Inflammatory macrophage treated with lipopolysaccharide for 4 hours (primary cell): ENCODE results near the gene EIF1B.
"Not testable (repeated sequence)": the region's sequence is repeated elsewhere in the genome, so short reads cannot be mapped to it uniquely, and the experiment has no call there.

Experiments used
- DNase-seq: peaks from one replicate; pipeline ENCODE4 v3.0.0-alpha.2; 2020

Gene EIF1B

DNA sequence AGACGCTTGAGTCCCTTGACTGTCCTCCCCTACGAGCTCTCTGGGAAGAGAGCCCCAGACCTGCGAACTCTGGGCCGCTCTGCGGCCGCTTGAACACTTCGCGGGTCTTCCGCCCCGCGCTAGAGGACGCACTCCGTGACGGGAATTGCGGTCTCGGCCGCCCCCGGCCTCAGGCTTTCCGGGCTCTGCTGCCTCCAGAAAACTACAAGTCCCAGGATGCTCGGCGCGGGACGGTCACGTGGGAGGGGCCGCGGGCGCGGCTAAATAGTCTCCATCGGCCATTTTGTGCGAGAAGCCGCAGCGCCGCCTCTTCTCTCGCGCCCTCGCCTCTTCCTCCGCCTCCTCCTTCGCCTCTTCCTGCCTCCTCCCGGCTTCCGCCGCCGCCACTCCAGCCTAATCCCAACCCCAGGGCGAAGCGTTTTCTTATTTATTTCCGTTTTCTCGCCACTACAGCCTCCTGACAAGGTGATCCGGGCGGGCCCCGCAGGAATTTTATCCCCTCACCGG lies at the start of gene EIF1B:
EIF1B (plus strand) TSS at position 290 of the 507 bp plus-strand sequence. CDS start 235 bp downstream, outside the sequence.
- DNase-seq: peak; percentile 98

DNA sequence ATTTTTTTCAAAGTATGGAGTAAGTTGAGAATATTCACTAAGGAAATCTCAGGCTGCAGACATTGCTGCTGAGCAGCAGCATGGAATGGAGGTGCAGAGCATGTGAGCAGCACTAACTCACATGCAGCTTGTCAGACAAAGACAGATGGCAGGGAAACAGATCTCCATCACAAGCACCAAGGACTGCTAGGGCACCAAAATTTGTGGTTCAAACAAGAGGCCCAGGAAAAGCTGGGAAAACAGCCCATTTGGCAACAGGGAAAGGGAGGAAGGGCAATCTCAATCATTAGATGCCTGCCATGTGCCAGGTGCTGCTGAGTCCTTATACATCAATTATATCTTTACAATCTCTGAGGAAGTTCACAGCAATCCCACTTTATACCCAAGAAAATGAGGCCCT lies 47.2 kb upstream of the EIF1B start:
- no peak for DNase-seq

DNA sequence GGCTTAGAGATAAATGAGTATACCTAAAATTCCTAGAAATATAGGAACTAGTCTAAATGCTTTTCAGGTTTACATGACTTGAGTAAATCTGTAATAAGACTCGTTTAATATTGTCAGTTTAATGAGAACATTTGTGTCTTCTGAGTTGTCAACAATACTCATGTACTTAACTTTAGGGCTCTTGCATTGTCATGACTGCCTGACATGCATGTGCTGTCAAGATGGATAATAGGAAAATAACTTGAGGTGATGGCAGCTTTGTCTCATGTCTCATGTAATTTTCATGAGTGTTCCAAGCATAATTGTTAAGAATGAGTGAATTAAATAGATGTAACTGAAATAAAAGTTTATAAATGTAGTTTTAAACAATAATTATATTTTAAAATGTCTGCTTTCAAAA lies 45.1 kb upstream of the EIF1B start:
- no peak for DNase-seq

DNA sequence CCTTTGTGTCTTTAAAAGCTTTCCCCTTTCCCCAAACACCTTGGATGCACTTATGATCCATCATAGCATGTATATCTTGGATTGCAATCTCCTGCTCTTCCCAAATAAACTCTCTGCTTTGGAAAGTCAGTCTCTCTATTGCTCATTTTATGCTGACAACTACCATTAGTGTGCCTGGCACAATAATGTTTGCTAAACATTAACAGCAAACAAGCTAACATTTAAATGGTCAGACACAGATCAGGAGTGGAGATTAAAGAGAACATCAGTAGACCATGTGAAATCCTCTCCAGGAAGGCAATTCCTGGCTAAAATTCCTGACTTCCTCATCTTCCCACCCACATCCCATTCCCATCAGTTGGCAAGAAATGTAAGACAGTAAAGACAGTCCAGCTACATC lies 44.3 kb upstream of the EIF1B start:
- DNase-seq: no peak

DNA sequence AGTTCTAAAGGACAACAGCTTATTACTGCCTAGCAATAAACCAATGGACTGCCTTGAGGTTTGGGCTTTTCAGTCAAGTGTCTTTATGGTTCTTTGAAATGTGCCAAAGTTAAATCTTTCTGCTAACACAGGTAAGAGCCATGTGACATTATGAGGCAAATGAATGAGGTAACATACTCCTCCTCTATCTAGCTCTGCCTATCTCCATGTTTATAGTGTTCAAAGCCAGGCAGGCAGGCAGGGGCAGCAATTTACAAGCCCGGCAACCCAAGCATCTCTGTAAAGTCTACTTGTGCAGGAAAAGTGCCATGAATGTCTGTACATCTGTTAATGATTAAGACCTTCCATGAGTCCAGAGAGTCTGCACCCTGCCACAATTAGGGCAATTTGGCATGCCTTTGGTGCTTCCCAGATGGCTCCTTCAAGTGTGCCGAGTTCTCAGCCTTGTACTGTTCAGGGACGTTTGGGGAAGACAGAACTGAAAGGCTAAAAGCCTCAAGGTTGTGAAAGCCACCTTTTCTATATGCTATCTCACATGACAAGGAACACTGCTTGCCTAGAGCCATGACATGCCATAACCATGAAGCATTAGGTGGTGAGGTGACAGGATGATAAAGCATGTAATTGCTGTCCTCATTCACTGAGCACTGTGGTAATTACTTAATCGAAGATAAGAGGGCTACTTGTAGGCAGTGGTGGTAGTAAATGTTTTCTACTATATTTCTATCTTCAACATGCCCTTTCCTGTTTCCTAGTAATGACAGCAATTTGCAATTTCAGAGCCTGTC lies 41.4 kb upstream of the EIF1B start:
- no peak for DNase-seq

DNA sequence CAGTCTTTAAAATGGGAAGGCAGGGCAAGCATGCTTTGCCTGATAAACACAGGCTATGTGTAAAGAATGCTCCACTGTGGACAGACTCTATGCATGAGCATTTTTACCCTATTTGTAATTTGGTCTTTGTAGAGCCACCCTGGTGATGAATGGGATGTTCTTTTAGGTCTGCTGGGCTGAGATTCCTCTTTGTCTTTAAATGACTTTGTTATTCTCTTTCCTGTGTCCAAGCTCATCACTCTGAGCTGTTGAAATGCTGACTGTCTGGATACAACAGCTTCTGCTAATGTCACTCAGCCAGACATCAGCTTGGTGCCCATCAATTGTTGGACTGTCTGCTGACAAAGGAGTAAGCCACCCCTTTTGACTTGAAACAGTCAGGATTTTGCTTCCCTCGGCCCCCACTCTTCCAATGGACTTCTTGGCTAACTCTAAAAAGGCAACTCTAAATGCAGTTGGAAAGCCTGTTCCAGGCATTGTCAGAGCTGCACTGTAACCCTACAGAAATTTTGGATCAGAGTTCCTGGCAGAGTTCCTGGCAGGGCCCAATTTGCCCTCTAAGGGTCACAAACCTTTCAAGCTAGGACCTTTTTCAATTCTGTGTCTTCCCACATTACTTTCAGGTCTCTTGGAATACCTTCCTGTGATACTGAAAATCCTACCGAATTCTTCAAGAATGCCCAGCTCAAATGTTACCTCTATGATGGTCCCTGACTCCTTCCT lies 40.5 kb upstream of the EIF1B start:
- no peak for DNase-seq

DNA sequence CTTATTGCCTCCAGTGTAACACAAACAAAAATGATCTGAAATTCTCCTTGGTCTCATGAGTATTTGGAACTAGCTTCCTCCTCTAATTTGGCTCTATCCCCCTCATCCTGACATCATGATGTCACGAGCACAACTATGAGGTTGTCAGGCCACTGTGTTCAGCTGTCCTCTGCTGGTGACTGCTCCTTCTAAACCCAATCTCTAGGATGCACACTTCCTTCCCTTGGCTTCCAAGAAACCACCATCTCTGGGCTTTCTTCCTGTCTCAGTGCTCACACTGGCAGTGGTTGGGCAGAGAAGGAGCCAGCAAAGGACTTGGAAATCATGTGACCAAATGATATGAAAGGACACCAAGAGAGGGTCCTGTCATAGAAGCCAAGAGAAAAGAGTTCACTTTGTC lies 30.7 kb upstream of the EIF1B start:
- DNase-seq: no peak

DNA sequence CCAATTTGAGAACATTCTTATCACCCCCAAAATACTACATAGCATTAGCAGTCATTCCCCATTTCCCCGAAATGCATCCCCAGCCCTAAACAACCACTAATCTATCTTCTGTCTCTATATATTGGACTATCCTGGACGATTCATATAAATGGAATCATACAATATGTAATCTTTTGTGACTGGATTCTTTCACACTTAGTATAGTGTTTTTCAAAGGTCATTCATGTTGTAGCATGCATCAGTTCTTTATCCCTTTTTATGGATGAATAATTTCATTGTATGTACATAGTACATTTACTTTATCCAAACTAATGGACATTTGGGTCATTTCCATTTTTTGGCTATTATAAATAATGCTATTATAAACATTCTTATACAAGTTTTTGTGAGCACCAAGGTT lies 27.5 kb upstream of the EIF1B start:
- DNase-seq: no peak

DNA sequence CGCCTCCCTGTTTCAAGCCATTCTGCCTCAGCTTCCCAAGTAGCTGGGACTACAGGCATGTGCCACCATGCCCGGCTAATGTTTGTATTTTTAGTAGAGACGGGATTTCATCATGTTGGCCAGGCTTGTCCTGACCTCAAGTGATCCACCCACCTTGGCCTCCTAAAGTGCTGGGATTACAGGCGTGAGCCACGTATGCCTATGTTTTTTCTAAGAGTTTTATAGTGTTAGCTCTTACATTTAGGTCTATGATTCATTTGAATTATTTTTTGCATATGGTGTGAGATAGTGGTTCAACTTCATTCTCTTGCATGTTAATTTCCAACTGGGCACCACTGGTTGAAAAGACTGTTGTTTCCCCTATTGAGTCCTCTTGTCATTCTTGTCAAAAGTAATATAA lies 26.4 kb upstream of the EIF1B start:
- not testable (repeated sequence) for DNase-seq

DNA sequence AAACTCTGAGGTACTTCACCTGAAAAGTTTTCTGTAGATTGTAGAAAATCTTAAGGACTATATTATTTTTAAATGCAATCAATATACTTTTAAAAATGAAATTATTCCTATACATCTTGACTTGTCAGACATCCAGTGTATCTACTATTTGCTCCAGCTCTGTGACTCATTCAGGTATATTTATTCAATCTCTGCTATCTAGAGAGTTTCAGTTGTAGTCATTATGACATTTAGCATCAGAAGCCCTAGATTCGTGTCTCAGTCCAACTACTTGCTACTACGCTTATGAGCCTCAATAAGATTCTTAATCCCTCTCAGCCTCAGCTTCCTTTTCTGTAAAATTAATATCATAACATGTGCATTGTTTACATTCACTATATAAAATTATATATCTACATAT lies 22.3 kb upstream of the EIF1B start:
- no peak for DNase-seq

DNA sequence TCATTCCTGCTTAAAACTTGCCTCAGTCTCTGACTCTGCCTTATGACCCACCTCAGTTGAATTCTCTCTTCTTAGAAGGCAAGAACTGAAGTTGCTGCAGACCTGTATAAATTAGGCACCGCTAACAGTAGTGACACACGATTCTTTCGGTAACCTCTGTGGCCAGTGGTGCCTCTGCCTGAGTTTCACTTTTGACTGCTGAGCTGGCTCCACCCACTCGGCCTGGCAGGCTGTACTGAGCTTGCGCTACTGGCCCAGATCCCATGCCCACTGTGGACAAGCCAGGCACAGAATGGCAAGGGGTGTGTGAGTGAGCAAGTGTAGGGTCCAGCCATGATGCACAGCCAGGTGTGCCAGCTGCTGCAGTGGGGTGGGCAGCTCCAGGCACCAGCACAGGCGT lies 19.1 kb upstream of the EIF1B start:
- DNase-seq: no peak

DNA sequence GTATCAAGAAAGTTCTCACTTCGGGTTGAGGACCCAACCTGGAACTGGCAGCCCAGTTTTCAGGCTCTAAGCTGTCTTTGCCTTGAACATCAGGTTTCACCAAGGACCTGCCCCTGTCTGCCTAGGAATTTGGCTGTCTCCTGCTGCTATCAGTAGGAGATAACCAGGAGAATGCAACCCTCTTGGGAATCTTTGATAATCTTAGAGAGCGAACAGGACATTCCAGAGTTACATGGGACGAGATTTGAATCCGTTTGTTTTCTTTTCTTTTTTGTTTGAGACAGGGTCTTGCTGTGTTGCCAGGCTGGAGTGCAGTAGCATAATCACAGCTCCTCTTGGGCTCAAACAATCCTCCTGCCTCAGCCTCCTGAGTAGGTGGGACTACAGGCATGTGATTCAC lies 18.0 kb upstream of the EIF1B start:
- no peak for DNase-seq

DNA sequence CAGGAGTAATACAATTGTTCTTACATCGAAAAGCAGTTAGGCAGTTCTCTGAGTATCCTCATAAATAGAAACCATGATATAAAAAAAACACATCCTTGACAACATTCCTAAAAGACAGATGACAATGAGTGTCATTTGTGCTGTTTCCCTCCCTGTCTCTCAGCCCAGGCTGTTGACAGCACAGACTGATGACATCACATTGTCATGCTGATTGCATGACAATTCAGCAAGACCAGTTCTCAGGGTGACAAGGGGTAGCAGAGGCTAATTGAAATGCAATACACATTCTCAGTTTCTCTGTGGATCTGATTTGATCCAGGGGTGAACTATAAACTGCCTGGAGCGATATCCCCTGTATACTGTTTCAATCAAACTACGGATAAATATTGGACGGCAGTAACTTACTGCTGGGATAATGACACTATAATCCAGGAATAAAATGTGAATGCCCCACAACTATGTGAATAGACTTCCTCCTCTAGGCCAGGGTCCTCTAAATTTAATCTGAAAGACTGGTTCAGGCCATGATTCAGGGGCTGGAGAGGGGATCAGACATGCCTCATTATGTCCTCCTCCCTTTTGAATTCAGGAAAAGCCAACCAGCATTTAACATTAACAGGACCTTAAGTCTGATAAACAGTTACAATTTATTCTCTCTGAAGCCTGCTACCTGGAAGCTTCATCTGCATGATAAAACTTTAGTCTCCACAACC lies 16.7 kb upstream of the EIF1B start:
- DNase-seq: peak; percentile 81

DNA sequence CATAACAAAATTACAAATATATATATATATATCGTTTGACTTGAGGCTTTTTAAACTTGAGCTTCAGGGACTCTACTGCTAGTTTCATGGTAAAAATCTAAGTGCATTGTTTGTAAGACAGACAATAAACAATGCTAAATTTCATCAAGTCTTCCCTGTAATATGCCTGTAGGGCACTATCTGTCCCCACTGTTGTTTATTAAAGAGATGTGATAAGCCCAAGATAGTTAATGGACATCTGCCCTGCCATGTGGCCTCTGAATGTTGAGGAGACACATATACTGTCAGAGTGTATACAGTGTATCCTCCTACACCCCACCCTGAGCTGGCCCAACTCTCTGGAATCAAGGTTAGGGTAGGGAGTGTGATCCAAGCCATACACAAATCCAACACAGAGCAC lies 15.1 kb upstream of the EIF1B start:
- DNase-seq: no peak

DNA sequence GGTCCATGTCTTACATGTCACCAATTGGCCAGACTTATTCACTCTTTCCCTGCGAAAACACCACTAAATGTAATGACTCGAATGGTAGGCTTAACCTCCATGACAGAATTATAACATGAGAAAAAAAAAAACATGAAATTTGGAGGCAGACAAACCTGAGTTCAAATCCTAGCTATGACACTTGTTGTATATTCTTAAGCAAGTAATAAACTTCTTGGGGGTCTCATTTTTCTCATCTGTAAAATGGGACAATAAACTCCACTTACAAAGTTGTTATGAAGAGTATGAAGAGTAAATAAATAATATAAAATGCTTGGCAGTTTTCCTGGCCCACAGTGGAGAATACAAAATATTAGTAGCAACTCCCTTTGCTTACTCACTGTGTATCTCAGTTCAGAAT lies 11.4 kb upstream of the EIF1B start:
- no peak for DNase-seq

DNA sequence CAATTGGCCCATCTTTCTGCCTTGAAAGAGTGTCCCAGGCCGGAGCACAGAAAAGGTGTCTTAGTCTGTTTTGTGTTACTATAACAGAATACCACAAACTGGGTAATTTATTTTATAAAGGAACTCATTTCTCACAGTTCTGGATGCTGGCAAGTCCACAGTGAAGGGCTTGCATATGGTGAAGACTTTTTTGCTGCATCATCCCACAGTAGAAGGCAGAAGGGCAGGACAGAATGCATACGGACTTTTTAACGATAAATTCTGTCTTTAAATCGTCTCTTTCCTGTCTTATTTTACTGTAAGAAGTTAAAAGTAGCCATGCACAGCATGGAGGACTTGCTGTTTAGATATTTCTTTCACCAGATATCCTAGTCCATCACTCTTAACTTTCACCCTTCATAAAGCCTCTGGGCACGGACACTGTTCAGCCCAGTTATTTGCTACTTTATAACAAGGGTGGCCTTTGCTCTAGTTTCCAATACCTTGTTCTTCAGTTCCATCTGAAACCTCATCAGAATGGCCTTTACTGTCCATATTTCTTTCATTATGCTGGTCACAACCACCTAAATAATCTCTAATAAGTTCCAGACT lies 10.3 kb upstream of the EIF1B start:
- DNase-seq: no peak

DNA sequence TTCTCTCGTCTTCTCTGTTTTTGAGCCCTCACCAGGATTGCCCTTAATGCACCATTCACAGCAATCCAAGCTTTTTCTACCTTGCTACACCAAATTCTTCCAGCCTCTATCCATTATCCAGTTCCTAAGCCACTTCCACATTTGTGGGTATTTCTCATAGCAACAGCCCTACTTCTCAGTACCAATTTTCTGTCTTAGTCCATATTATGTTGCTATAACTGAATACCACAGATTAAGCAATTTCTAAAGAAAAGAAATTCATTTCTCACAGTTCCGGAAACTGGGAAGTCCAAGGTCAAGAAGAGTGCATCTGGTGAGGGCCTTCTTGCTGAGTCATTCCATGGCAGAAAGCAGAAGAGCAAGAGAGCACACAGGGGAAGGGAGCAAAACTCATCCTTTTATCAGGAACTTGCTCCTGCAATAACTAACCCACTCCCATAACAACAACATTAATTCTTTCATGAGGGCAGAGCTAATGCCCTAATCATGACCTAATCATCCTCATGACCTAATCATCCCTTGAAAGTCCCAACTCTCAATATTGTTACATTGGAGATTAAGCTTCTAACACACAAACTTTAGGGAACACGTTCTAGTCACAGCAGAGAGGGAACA lies 9.7 kb upstream of the EIF1B start:
- peak; percentile 98 for DNase-seq

DNA sequence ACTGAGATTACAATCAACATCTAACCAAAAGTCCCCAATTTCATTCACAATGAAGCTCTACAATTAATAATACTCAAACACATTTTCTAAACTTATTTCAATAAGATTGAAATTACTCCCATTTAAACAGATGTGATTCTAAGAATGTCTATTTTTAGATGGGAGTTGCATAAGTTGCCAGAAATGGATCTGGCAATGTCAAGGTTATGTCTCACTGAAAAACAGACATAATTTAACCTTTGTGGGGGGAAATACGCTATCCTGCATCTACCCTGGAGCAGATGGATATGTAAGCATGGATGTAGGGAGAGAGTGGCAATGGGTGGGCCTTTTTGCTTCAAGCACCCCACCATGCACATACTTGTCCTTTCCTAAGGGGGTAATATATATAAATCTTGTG lies 6.7 kb upstream of the EIF1B start:
- DNase-seq: no peak

DNA sequence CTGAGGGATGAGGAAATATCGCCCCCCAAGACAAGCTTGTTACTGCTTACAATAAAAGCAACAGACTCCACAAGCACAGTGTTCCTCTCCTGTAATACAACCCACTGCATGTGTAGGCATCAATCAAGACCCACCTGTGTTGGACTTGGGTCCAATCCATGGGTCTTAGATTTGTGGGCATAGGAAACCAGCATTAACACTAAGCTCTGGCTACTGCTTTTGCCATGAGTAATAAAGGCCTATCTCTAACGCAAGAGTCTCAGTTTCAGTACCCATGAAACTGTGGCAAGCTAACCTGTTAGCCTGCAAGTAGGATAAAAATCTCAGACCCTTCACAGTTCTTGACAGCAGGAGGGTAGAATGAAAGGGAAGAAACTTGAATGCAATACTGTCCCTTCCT lies 5.2 kb upstream of the EIF1B start:
- DNase-seq: no peak

DNA sequence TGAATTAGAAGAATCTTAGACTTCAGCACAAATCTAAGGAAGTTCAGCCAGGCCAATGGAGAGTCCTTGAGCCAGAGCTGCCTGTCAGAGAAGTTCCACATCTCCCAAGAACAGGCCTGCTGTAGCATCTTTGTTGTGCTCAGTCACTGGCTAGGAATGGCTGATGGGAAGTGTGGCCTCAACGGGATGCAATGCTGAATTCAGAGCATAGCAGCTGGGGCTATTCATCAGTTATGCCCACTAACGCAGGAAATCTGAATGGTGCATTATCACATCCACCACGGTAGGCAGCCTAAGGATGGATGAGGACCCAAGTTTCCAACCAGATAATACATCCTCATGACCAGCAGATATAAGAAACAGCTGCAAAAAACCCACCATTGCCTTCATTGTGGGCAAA lies 3.2 kb upstream of the EIF1B start:
- DNase-seq: no peak

DNA sequence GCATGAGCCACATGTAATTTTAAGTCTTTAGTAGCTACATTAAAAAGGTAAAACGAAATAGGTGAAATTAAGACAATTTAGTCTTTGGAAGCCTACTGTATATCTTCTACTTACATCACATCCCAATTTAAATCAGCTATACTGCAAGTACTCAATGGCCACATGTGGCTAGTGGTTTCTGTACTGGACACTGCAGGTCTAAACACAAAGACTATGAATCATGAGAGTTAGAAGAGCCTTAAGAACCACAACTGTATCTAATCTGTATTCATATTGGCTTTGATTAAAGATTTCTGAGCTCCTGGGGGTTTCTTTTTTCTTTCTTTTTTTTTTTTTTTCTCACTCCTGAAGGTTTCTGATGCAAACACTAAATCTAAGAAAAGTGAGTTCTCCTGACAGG lies 2.3 kb upstream of the EIF1B start:
- DNase-seq: no peak

DNA sequence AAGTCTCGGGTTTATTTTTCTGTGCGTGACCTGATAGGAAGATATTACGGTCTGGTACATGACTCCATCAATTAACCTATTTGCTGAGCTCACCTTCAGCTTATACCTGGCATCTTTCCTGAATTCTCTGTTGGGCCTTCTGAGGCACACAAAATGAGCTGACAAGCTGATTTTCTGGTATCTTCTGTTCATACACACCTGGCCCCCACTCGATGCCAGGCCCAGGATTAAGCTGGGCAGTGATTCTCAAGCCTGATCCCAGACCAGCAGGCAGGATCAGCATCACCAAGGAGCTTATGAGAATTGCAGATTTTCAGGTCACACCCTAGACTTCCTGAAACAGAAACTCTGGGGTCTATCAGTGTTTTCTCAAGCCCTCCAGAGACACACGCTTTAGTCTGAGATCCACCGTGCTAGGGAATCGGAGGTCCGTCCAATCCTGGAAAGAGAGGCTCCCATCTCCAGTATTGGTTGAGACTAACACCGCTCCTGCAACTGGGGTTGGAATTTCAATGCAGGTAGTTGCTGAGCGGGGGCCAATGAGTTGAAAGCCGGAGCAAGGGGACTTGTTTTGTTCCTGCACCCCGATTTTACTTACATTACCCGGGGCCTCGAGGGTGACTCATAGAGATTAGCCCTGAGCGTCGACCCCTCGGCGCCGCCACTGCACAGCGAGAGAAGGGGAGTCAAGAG lies 636 bp upstream of the EIF1B start:
- DNase-seq: no peak
